ENCODE data around the gene P3H3. TPM values are rescaled to one million over a fixed set of nuclear protein-coding genes. Genes with fewer than 3 reads are reported as not detected.

Gene P3H3
- total and polyA plus RNA-seq, 2 of the 4 experiments (the other 2 are of a cell fraction), result 27.8 to 83.9 TPM

DNA sequence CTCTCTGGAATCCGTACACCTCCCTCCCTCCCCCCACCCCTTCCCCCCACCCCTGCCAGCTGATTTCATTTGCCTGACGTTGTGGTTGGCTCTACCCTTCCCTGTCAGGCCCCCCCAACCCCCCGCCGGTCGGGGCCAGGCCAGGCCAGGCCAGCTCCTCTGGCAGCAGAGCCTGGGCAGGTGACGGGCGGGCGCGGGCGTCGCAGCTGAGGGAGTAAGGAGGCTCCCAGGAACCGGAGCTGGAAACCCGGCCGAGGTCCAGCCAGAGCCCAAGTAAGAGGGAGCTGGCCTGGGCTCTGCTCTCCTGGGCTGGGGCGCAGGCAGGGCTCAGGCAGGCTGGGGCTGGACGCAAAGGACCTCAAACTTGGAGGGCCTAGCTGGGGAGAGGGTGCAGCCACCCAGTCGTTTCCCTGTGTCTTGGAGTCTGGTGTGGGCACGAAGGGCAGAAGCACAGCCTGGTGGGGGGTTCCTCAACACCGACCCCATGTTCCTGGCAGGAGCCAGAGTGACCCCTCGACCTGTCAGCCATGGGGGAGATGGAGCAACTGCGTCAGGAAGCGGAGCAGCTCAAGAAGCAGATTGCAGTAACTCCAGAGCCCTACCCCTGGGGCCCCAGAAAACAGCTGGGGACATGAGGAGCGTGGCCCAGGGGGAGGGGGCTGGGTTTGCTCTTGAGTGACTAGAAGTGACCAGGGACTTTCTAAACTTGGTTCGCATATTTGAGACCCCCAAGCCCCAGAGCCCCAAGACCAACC is 12.7 kb downstream of the P3H3 start, which contains the start of gene GNB3 (continued):
- no peak for TF ChIP-seq FOS (IDR thresholded peaks at IDR 0.05; ENCODE audit: low read depth, low read length)

DNA sequence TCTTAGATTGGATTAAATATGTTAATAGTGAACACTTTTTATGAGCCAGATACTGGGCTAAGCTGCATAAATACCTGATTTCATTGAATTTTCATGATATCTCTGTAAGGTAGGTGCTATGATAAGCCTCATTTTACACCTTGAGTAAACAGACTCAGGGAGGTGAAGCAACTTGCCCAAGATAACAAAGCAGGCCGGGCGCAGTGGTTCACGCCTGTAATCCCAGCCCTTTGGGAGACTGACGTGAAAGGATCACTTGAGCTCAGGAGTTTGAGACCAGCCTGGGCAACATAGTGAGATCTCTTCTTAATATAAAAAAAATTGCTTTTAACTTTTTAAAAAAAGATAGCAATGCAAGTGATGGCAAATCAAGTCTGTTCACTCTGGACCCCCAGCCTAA is 13.9 kb downstream of the P3H3 start:
- no peak for ATAC-seq (ENCODE audit: low read depth)
- Histone ChIP-seq H3K9me1 (ENCODE audit: insufficient read depth, low read length) (no peaks in the 10 kb centered on the region), H2AK5ac (ENCODE audit: low read depth, low read length) (no peak overlapping the region), H3K4me1 (ENCODE audit: control insufficient read depth, insufficient read depth, low read length) (no peaks in the 10 kb centered on the region), H3K4me2 (ENCODE audit: low read depth, low read length) (no peak overlapping the region), H2BK20ac (ENCODE audit: low read depth, low read length) (no peak overlapping the region), H4K5ac (ENCODE audit: low read depth, low read length) (no peak overlapping the region), H2BK5ac (ENCODE audit: low read depth, low read length, poor library complexity, severe bottlenecking) (no peak overlapping the region), H2AK9ac (replicated peaks; ENCODE audit: low read depth, low read length, poor library complexity) (no peak overlapping the region), H3K27me3 (ENCODE audit: control insufficient read depth, insufficient read depth, low read length) (no peaks in the 10 kb centered on the region), H3K18ac (ENCODE audit: low read depth, low read length) (no peak overlapping the region), H3K9me3 (ENCODE audit: control insufficient read depth, insufficient read depth, low read length) (no peaks in the 10 kb centered on the region), H3K36me3 (ENCODE audit: control insufficient read depth, insufficient read depth, low read length) (peaks cover 76% of the 10 kb centered on the region), H3K56ac (ENCODE audit: extremely low read depth, insufficient read depth, low read length) (no peak overlapping the region), H2BK120ac (ENCODE audit: low read depth, low read length) (no peak overlapping the region), H4K20me1 (ENCODE audit: insufficient read depth, low read length) (no peaks in the 10 kb centered on the region; the same call in 1 of the 2 replicates), H4K8ac (ENCODE audit: low read depth in 2 of 2, low read length in 2 of 2) (no peak overlapping the region), H3K79me1 (ENCODE audit: low read depth in 1 of 2, low read length in 2 of 2) (peaks cover 3 to 7% of the 10 kb centered on the region in 2 experiments; a peak in 3 of 4 replicates), H3K14ac (replicated peaks; ENCODE audit: low read depth, low read length) (no peak overlapping the region), H3K27ac (ENCODE audit: insufficient read depth, low read length) (no peak overlapping the region), H3K23ac (ENCODE audit: low read depth, low read length) (no peak overlapping the region), H3K4me3 (ENCODE audit: insufficient read depth, low read depth, low read length) (no peak overlapping the region), H3K9ac (ENCODE audit: low read depth, low read length) (no peak overlapping the region), H3K4ac (ENCODE audit: low read depth, low read length) (no peak overlapping the region), H2BK15ac (ENCODE audit: low read depth, low read length) (no peak overlapping the region), H4K91ac (ENCODE audit: insufficient read depth, low read depth, low read length) (no peak overlapping the region), H2AFZ (replicated peaks; ENCODE audit: low read length, poor library complexity) (no peak overlapping the region)
- in situ Hi-C loops (cut with MboI; ENCODE audit: low sequenced_read_pairs) (no loop called here), dilution Hi-C loops (cut with HindIII; ENCODE audit: low sequenced_read_pairs, unreplicated experiment) (no loop called here), intact Hi-C loops (cut with micrococcal nuclease) (no loop called here)
- no CpG with 5 or more reads among the region's 4 CpGs for WGBS, 2 experiments (ENCODE audit: extremely low coverage in 2 of 2, insufficient read length in 1 of 2)
- POLR2A ChIA-PET (ENCODE audit: unreplicated experiment), result interaction anchor here (1.1 kb wide), 1 partner anchor 11 kb away, joined by 3 read pairs; no protein-coding TSS in a partner anchor
- CTCF ChIA-PET, result interaction anchor here (1.3 kb wide), 1 partner anchor 11 kb away, joined by 3 read pairs; no protein-coding TSS in a partner anchor
- DNase-seq, result no peak
- BruUV-seq (replicated peaks), result no TSS peak
- TF ChIP-seq MAFK (IDR thresholded peaks at IDR 0.05; ENCODE audit: low read depth, low read length), result no peak
- TF ChIP-seq SMC3 (IDR thresholded peaks at IDR 0.05; ENCODE audit: low read depth, low read length), result no peak
- no peak for TF ChIP-seq RFX5 (IDR thresholded peaks at IDR 0.05; ENCODE audit: low read depth, low read length)
- no peak for TF ChIP-seq FOS (IDR thresholded peaks at IDR 0.05; ENCODE audit: low read depth, low read length)
- TF ChIP-seq RCOR1 (IDR thresholded peaks at IDR 0.05; ENCODE audit: insufficient replicate concordance, low read length), result no peak
- no peak for TF ChIP-seq CEBPB (IDR thresholded peaks at IDR 0.05; ENCODE audit: low read depth, low read length)
- TF ChIP-seq, protein P1, sequence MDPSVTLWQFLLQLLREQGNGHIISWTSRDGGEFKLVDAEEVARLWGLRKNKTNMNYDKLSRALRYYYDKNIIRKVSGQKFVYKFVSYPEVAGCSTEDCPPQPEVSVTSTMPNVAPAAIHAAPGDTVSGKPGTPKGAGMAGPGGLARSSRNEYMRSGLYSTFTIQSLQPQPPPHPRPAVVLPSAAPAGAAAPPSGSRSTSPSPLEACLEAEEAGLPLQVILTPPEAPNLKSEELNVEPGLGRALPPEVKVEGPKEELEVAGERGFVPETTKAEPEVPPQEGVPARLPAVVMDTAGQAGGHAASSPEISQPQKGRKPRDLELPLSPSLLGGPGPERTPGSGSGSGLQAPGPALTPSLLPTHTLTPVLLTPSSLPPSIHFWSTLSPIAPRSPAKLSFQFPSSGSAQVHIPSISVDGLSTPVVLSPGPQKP (IDR thresholded peaks at IDR 0.05; ENCODE audit: borderline replicate concordance, low read depth, low read length), result no peak
- no peak for TF ChIP-seq POLR2A (IDR thresholded peaks at IDR 0.05; ENCODE audit: low read depth, low read length)
- TF ChIP-seq CHD1 (IDR thresholded peaks at IDR 0.05; ENCODE audit: low read depth, low read length), result no peak
- TF ChIP-seq, protein P2, sequence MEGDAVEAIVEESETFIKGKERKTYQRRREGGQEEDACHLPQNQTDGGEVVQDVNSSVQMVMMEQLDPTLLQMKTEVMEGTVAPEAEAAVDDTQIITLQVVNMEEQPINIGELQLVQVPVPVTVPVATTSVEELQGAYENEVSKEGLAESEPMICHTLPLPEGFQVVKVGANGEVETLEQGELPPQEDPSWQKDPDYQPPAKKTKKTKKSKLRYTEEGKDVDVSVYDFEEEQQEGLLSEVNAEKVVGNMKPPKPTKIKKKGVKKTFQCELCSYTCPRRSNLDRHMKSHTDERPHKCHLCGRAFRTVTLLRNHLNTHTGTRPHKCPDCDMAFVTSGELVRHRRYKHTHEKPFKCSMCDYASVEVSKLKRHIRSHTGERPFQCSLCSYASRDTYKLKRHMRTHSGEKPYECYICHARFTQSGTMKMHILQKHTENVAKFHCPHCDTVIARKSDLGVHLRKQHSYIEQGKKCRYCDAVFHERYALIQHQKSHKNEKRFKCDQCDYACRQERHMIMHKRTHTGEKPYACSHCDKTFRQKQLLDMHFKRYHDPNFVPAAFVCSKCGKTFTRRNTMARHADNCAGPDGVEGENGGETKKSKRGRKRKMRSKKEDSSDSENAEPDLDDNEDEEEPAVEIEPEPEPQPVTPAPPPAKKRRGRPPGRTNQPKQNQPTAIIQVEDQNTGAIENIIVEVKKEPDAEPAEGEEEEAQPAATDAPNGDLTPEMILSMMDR (conservative IDR thresholded peaks at IDR 0.05; ENCODE audit: low read depth, low read length), result no peak
- no peak for TF ChIP-seq MXI1 (IDR thresholded peaks at IDR 0.05; ENCODE audit: borderline replicate concordance, low read depth, low read length)
- TF ChIP-seq, protein P3, sequence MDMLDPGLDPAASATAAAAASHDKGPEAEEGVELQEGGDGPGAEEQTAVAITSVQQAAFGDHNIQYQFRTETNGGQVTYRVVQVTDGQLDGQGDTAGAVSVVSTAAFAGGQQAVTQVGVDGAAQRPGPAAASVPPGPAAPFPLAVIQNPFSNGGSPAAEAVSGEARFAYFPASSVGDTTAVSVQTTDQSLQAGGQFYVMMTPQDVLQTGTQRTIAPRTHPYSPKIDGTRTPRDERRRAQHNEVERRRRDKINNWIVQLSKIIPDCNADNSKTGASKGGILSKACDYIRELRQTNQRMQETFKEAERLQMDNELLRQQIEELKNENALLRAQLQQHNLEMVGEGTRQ (IDR thresholded peaks at IDR 0.05; ENCODE audit: low read depth, low read length), result no peak
- no peak for TF ChIP-seq BHLHE40 (IDR thresholded peaks at IDR 0.05; ENCODE audit: low read depth, low read length)
